ENCODE results near the gene KCNMA1. TPM values are rescaled to one million over a fixed set of nuclear protein-coding genes. Genes with fewer than 3 reads are reported as not detected.

KCNMA1 gene
- total and polyA plus RNA-seq, 5 donors = 1.5 to 6.1 (median 3.3) TPM

- Histone ChIP-seq H3K4me3 (ENCODE audit: low read length) (no peak overlapping the region), H3K27ac (ENCODE audit: low read length) (no peak overlapping the region), H3K4me1 (ENCODE audit: control insufficient read depth, insufficient read depth, low read length) (no peaks in the 10 kb centered on the region), H3K9me3 (ENCODE audit: control insufficient read depth, low read length) (no peaks in the 10 kb centered on the region), H3K27me3 (ENCODE audit: control insufficient read depth, insufficient read depth) (no peaks in the 10 kb centered on the region)
- intact Hi-C loops (cut with DNase I) = no loop called here
- DNase-seq (no peak), ATAC-seq (no peak)
- 57% methylated on average over 5 of the region's 5 CpGs for WGBS
Measured at GRCh38 chr10:77297393-77297739, 340.2 kb downstream of the KCNMA1 start.

DNA sequence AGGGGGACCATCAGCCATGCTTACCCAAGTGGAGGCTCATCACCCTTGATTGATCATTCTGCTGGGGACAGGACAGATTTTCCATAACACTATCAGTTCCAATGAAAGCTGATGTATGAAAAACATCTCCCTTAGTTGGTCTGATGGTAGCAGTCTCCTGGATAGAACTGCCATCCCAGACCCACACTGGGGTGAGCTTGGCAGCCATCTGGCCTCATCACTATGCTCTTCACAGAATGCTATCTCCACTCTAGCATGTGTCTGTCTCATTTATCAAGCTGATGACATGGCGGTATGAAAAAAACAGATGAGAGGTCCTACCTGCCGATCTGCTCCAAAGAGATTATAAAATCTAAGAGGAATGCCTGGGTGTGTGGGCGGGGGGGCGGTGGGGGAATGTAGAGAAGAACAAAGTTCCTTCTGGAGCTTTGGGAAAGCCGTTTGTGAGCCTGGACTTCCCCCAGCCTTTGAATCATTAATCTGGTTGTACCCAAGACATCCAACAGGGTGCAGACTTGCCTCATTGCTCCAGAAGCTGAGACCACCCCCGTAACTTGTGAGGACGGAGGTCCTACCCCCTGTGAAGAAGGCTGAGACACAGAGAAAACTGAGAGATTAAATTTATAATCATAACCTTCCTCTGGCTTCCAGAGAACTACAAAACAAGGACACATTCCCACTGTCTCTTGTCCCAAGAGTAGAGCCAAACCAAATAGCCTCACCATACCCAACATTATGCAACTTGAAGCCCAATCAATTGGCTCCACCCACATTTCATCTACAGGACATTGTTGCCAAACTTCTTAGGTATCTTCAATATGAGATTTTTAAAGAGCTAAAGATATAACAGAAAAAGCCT lies 340.8 kb downstream of the KCNMA1 start:
- Histone ChIP-seq H3K4me1 (ENCODE audit: control insufficient read depth, insufficient read depth, low read length) (no peaks in the 10 kb centered on the region), H3K4me3 (ENCODE audit: low read length) (no peak overlapping the region), H3K27me3 (ENCODE audit: control insufficient read depth, insufficient read depth) (no peaks in the 10 kb centered on the region), H3K9me3 (ENCODE audit: control insufficient read depth, low read length) (no peaks in the 10 kb centered on the region), H3K27ac (ENCODE audit: low read length) (no peak overlapping the region)
- ATAC-seq (no peak), DNase-seq (no peak)
- intact Hi-C loops (cut with DNase I) = no loop called here
- 29% methylated on average over 7 of the region's 7 CpGs for WGBS

- DNase-seq (no peak), ATAC-seq (no peak)
- Histone ChIP-seq H3K27ac (ENCODE audit: low read length) (no peak overlapping the region), H3K4me3 (ENCODE audit: low read length) (no peak overlapping the region), H3K4me1 (ENCODE audit: control insufficient read depth, insufficient read depth, low read length) (no peaks in the 10 kb centered on the region), H3K27me3 (ENCODE audit: control insufficient read depth, insufficient read depth) (no peaks in the 10 kb centered on the region), H3K9me3 (ENCODE audit: control insufficient read depth, low read length) (no peaks in the 10 kb centered on the region)
- intact Hi-C loops (cut with DNase I) = no loop called here
- 69% methylated on average over 7 of the region's 7 CpGs for WGBS
Measured at GRCh38 chr10:77293773-77294172, 343.8 kb downstream of the KCNMA1 start.

GRCh38 chr10:77293347-77293746 lies 344.3 kb downstream of the KCNMA1 start:
- Histone ChIP-seq H3K27me3 (ENCODE audit: control insufficient read depth, insufficient read depth) (no peaks in the 10 kb centered on the region), H3K4me1 (ENCODE audit: control insufficient read depth, insufficient read depth, low read length) (no peaks in the 10 kb centered on the region), H3K4me3 (ENCODE audit: low read length) (no peak overlapping the region), H3K27ac (ENCODE audit: low read length) (no peak overlapping the region), H3K9me3 (ENCODE audit: control insufficient read depth, low read length) (no peaks in the 10 kb centered on the region)
- ATAC-seq = no peak
- 59% methylated on average over 2 of the region's 2 CpGs for WGBS
- DNase-seq = no peak
- intact Hi-C loops (cut with DNase I) = no loop called here

DNA sequence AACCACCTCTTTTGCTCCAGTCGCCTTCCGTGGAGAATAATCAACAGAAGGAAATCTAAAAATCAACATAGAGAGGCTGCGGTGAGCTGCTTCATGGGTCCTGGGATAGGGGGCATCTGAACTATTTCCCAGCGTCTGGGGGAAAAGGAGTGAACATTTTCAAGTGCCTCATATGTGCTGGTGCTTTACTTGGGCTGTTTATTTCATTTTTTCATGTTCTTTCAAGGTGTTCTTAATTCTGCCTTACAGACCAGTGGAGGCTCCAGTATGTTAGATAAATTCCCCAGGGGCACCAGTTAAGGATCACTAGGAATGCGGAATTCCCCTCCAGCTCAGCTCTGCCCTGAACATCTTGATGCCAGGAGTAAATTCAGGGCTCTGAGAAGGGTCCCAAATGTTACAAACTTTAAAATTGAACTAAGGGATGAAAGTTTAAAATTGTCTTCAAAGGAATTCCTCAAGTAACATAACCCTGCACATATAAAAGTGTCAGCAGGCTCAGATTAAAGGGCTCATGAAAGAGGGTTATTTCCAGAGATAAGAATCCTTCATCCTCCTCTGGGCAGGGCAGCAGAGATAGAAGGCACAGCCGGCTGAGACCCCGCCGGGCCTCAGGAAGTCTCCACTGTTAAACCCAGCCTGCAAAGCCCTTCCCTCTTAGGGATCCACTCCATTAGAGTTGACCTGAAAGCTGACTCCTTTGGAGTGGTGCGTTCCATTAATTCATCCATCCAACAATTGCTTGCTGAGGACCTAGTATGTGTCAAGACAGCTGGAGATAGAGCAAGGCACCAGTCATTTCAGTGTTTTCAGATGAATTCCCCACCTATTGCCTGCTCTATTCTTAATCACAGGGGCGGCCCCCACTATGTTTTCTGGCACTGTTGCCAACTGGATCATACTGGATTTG lies 345.8 kb downstream of the KCNMA1 start:
- WGBS = 66% methylated on average over 10 of the region's 10 CpGs
- no peaks in the 10 kb centered on the region for H3K27me3 ChIP-seq (ENCODE audit: control insufficient read depth, insufficient read depth)
- DNase-seq (no peak), ATAC-seq (no peak)
- H3K27ac ChIP-seq (ENCODE audit: low read length) = no peak overlapping the region
- no peaks in the 10 kb centered on the region for H3K4me1 ChIP-seq (ENCODE audit: control insufficient read depth, insufficient read depth, low read length)
- intact Hi-C loops (cut with DNase I) = no loop called here
- no peaks in the 10 kb centered on the region for H3K9me3 ChIP-seq (ENCODE audit: control insufficient read depth, low read length)
- no peak overlapping the region for H3K4me3 ChIP-seq (ENCODE audit: low read length)

DNA sequence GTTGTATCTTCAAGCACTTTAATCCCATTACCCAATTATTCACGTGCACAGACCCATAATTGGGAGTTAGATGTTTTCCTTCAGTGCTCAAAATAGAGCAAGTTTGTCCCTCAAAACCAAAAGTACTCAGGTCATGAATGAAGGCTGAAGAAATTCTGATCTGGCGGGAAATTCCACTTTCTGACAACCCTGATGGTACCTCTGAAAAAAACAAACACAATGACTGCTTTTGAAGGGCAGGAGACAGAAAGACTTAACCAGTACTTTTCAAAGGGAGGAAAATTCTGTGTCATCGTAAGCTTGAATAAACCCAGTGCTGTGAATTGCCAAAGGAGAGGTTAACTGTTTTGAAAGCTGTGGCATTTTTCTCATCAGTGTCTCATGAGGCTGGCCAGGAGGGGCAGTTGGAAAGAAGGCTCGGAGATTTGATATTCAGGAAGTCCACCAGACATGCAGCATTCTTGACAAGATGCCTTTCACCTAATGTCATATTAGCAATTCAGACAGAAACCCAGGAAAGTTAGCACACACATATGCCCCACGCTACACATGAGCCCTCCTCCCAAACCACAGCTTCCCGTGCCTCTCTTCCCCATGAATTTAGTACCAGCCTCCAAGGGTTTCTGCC lies 347.0 kb downstream of the KCNMA1 start:
- no peaks in the 10 kb centered on the region for H3K27me3 ChIP-seq (ENCODE audit: control insufficient read depth, insufficient read depth)
- H3K9me3 ChIP-seq (ENCODE audit: control insufficient read depth, low read length) = no peaks in the 10 kb centered on the region
- 49% methylated on average over 6 of the region's 6 CpGs for WGBS
- no peak for DNase-seq
- no peak overlapping the region for H3K27ac ChIP-seq (ENCODE audit: low read length)
- no peak overlapping the region for H3K4me3 ChIP-seq (ENCODE audit: low read length)
- ATAC-seq = no peak
- no peaks in the 10 kb centered on the region for H3K4me1 ChIP-seq (ENCODE audit: control insufficient read depth, insufficient read depth, low read length)
- intact Hi-C loops (cut with DNase I) = no loop called here

DNA sequence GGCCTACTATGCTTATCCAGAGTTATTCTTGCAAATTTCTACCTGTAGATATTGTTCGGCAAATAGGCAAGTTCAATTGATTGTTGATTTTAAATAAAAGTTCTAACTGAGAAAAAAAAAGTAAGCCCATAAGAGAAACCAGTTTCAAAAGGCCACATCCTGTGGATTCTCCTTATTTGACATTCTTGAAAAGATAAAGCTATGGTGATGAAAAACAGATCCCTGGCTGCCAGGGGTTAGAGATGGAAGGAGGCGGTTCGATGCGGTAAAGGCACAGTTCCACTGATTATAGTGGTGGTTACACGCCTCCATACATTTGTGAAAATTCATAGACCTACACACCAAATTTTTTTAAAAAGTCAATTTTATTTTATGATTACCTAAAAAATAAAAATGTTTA lies 347.8 kb downstream of the KCNMA1 start:
- 76% methylated on average over 5 of the region's 5 CpGs for WGBS
- Histone ChIP-seq H3K27me3 (ENCODE audit: control insufficient read depth, insufficient read depth) (no peaks in the 10 kb centered on the region), H3K4me3 (ENCODE audit: low read length) (no peak overlapping the region), H3K9me3 (ENCODE audit: control insufficient read depth, low read length) (no peaks in the 10 kb centered on the region), H3K27ac (ENCODE audit: low read length) (no peak overlapping the region), H3K4me1 (ENCODE audit: control insufficient read depth, insufficient read depth, low read length) (no peaks in the 10 kb centered on the region)
- DNase-seq (no peak), ATAC-seq (no peak)
- intact Hi-C loops (cut with DNase I) = no loop called here

GRCh38 chr10:77289027-77289501 lies 348.5 kb downstream of the KCNMA1 start:
- Histone ChIP-seq H3K27me3 (ENCODE audit: control insufficient read depth, insufficient read depth) (no peaks in the 10 kb centered on the region), H3K4me3 (ENCODE audit: low read length) (no peak overlapping the region), H3K9me3 (ENCODE audit: control insufficient read depth, low read length) (no peaks in the 10 kb centered on the region), H3K27ac (ENCODE audit: low read length) (no peak overlapping the region), H3K4me1 (ENCODE audit: control insufficient read depth, insufficient read depth, low read length) (no peaks in the 10 kb centered on the region)
- no peak for DNase-seq
- 58% methylated on average over 3 of the region's 3 CpGs for WGBS
- intact Hi-C loops (cut with DNase I) = no loop called here
- no peak for ATAC-seq

DNA sequence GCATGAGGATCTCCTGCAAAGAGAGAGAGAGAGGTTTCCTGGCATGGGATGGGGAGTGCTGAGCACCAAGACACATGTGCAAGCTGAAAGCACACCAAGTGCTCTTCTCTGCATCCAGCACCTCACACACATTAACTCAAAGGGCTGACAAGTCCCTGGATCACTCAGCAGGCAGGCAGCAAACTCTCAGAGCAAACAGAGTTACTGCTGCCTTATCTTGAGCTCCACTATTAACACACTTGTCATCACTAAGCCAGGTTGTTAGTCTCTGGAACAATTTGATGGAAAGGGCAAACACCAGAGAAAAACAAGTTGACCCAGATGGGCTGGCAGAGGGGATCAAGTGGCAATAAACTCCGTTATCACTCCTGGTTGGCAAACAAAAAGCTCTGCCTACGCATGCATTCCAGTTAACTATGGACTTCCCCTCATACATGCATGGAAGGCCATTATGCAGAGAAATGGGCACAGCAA lies 349.9 kb downstream of the KCNMA1 start:
- Histone ChIP-seq H3K9me3 (ENCODE audit: control insufficient read depth, low read length) (no peaks in the 10 kb centered on the region), H3K4me3 (ENCODE audit: low read length) (no peak overlapping the region), H3K27me3 (ENCODE audit: control insufficient read depth, insufficient read depth) (no peaks in the 10 kb centered on the region), H3K4me1 (ENCODE audit: control insufficient read depth, insufficient read depth, low read length) (no peaks in the 10 kb centered on the region), H3K27ac (ENCODE audit: low read length) (no peak overlapping the region)
- 36% methylated on average over 2 of the region's 2 CpGs for WGBS
- intact Hi-C loops (cut with DNase I) = no loop called here
- peak in 2 of 3 donors; percentile 46 to 55 for DNase-seq
- ATAC-seq = peak; percentile 70 to 93

GRCh38 chr10:77286531-77287508 lies 350.8 kb downstream of the KCNMA1 start:
- ATAC-seq (no peak), DNase-seq (no peak)
- intact Hi-C loops (cut with DNase I) = no loop called here
- WGBS = 54% methylated on average over 6 of the region's 6 CpGs
- H3K4me3 ChIP-seq (ENCODE audit: low read length) = no peak overlapping the region
- no peaks in the 10 kb centered on the region for H3K9me3 ChIP-seq (ENCODE audit: control insufficient read depth, low read length)
- H3K27ac ChIP-seq (ENCODE audit: low read length) = no peak overlapping the region
- H3K27me3 ChIP-seq (ENCODE audit: control insufficient read depth, insufficient read depth) = no peaks in the 10 kb centered on the region
- no peaks in the 10 kb centered on the region for H3K4me1 ChIP-seq (ENCODE audit: control insufficient read depth, insufficient read depth, low read length)

Data from right cardiac atrium (tissue), 5 donors.